Erythroblast (primary cell): ENCODE results near the gene OR1D5.

Source experiments
- GATA1 ChIP-seq: IDR thresholded peaks from 2 replicates; pipeline ENCODE4 v1.6.1; 2011; ENCODE audit warnings: low read depth, mild to moderate bottlenecking, control low read depth, low read length, moderate library complexity
- POLR2A ChIP-seq: IDR thresholded peaks from 2 replicates; pipeline ENCODE4 v1.6.1; 2011; ENCODE audit warnings: mild to moderate bottlenecking, low read length

DNA sequence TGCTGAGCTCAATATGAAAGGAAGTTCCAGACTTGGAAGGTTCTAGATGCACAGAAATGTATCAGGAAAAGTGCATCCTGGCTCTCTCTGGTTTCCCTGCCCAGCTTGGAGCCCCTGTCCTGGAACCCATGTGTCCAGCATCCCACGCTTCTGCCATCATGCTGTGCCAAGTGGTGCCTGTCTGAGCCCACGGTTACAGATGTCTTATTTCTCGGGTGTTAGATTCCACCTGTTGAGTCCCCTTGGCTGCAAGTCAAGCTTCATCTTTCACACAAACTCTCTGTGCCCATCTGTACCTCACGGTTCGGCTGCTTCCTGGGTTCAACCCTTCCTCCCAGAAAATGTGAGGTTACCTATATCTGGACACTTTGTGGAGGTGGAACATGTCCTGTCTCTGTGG is 22.5 kb downstream of the OR1D5 start:
- TF ChIP-seq POLR2A (no peak), GATA1 (no peak)
